HL-60/S4 (cell line): ENCODE data around the gene RPTOR.

ENCODE experiments used
- in situ Hi-C: fragments of 300-500 bp; cut with MboI; formaldehyde crosslinking; loops from 2 replicates; pipeline ENCODE4 v1.14.3; 2022; ENCODE audit warnings: low sequenced_read_pairs

The RPTOR gene

GRCh38 chr17:80659651-80660050, 115.0 kb downstream of the RPTOR start:
- in situ Hi-C loops, result no loop called here

- in situ Hi-C loops, result no loop called here
Measured at GRCh38 chr17:80660527-80661198, 116.0 kb downstream of the RPTOR start.

DNA sequence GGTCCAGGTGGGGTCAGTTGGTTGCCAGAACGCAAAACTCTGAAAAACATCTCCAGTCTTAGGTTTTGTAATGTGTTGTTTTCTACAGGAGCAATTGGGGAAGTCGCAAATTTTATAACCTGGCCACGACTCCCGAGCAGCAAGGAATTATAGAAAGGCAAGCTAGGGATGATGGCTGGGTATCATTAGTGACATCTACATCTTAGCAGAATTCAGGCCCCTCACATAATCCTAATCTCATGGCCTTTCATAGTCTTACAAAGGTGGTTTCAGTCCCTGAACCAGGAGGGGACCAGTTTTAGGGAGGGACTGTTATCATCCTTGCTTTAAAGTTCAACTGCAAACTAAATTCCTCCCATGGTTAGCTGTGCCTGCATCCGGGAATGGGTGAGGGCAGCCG, 117.9 kb downstream of the RPTOR start:
- in situ Hi-C loops, result no loop called here

DNA sequence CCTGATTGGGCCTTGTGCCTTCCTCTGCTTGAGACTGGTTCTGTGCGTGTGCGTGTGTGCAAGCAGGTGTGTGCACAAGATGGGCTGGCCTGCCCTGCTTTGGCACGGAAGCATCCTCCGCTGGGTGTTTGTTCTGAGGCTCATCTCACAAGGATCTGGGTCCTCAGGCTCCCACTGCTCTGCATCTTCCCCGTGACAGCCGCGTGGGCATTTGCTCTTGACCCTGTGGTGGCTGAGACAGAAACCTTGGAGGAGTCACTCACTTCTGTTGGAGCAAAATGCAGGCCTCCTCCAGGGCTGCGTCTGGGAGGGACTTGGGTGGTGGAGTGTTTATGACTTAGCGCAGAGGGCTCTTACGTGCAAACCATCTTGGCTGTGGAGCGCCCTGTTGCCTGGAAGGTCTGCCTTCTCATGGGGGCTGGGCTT, 119.2 kb downstream of the RPTOR start:
- in situ Hi-C loops, result no loop called here

DNA sequence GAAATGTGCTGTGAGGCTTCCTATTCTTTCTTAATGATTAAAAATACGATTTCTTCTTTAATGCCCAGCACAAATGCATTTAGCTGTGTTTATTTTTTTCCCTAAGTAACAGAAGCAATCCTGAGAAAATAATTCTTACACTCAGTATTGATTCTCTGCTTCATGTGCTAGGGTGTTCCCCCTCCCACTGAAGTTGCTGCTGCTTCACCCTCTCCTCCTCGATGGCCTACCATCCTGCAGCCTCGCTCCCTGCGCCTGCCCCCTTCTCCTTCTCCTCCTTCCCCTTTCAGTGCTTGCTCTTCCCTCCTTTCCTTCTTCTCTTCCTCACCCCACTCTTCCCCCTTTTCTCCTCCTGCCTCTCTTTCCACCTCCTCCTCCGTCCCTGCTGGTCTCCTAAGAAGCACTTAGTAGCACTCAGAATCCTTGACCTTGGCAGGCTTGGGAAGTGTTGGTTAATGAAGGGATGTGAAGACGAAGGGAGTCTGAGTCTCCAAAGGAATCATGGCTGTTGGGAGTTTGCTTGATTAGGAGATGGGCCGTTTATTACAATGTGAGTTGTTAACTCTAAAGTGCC, 119.7 kb downstream of the RPTOR start:
- in situ Hi-C loops, result no loop called here

DNA sequence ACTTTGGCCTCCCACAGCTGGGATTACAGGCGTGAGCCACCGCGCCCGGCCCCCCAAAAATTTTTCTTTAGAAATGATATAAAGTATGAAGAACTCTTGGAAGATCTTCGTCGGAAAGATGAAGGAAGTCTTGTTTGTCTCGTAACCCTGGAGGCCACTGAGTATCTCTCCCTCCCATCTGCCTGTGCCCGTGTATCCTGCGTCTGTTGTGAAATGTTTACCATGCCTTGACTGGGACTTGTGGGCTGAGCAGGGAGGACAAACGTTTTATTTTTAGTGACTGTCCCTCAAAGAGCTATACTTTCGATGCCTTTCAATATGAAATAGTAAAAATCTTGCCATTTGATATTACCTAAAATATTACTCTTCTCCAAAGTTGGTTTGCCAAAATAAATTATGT, 121.2 kb downstream of the RPTOR start:
- in situ Hi-C loops, result no loop called here

DNA sequence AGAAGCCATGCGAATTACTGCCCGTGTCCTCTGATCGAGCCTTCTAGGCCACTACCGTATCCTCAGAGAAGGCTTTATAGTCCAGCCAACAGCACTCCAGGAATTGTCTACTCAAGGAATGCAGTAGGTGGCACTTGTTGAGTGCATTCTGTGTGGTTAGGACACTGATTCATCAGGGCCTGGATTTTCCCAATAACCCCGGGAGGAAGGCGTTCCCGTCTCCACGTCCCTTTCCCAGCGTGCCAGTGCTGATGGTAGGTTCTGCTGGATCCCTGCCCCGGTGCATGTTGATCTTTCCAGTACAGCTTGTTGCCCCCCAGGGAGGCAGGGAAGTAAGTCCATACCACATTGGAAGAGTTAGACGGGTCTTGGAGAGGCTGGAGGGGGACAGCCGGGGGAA, 122.2 kb downstream of the RPTOR start:
- in situ Hi-C loops, result no loop called here

- in situ Hi-C loops, result no loop called here
Measured at GRCh38 chr17:80667462-80668277, 123.0 kb downstream of the RPTOR start.

DNA sequence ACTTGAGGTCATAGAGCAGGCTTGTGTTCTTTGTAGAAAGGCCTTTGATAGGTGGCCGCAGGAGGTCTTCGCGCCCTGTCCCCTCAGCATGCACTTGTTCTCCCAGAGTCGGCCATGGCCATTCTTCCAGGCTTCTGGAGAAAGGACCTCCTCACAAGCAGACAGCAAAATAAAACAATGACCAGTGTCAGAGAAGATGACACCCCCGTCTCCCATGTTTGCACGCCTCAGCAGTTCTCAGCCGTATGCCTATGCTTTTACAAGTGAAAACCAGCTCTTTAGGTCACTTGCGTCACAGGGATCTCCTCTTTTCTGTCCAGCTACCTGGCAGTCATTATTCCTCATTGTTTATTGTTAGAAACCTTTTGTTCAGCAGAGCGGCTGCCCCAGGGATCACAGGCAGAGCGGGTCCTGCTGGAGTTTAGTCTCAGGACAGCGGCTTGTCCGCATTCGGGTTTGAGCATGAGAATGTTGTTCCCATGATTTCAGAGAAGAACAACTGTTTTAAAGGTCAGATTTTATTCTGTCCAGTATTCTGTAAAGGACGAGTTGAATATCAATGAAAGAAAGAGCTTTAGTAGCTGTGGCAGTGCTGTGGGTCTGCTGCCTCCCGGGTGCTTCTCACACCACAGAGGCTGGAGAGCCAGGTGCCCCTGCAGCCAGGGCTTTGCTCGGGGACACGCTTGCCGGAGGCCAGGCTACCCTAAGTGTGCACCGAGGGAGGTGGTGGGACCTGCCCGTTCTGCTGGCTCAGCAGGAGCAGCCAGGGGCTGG, 123.9 kb downstream of the RPTOR start:
- in situ Hi-C loops, result no loop called here

DNA sequence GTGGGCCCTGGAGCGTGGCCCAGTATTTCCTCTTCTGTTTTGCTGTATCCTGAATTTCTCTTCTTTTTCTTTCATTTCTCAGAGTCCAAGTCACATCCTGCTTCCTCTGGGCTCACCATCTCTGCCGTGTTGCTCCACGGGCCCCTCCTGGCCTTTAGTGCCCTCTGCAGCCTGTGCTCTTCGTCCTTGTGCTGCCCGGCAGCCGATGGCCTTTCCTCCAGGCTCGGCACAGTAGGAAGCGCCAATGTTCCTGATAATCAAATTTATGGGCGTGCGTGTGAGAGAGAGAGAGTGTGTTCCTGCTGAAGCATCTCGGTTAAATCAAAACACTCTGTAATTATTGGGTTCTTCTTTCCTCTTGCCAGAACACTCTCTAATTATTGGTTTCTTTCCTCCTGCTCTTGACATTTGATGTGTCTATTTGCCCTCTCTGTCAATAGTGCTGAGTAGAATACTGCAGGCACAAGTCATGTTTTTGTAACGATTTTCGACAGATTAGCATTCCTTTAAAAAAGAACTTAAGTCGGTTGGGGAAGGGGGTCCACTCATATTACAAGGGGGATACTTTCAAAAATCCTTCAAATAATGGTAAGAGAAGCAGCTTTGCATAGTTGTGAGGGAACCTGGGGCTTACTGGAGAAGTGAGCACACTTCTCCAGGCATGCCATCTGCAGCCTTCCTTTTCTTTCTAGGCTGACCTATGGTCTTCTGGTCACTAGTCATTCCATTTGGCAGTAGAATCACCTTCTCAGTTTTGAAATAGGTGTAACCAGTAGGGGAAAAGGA, 126.6 kb downstream of the RPTOR start:
- in situ Hi-C loops, result no loop called here

DNA sequence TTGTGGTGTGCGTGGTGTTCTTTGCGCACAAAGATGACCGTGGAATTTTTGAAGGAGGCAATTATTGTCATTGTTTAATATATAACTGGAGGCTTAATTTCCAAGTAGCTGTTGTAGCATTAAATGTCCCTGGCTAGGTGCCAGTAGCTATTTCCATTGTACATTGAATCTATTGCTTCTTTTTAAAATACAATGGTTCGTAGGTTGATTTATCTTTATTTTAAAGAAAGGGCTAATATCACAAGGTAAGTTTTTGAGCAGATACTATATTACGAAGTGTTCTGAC, 127.1 kb downstream of the RPTOR start:
- in situ Hi-C loops, result no loop called here

- in situ Hi-C loops, result no loop called here
Measured at GRCh38 chr17:80673152-80673920, 128.7 kb downstream of the RPTOR start.

GRCh38 chr17:80675438-80676095, 130.9 kb downstream of the RPTOR start:
- in situ Hi-C loops, result no loop called here

DNA sequence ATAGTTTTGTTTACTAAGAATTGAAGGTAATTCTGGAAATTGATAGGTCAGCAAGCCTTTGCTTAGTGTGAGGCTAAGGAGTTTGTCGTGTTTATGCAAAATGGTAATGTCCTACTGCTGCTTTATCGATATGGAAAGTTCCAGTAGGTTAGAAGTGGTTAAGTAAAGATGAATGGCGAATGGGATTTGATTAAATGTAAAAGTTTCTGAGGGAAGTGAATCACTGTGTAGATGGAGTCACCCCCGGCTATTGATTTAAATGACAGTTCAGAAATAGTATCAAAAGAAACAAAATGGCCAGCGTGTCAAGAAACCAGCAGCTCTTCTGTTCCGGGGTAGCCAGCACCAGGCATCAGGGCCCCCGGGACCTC, 131.4 kb downstream of the RPTOR start:
- in situ Hi-C loops, result no loop called here

- in situ Hi-C loops, result no loop called here
Measured at GRCh38 chr17:80676564-80676963, 131.9 kb downstream of the RPTOR start.

DNA sequence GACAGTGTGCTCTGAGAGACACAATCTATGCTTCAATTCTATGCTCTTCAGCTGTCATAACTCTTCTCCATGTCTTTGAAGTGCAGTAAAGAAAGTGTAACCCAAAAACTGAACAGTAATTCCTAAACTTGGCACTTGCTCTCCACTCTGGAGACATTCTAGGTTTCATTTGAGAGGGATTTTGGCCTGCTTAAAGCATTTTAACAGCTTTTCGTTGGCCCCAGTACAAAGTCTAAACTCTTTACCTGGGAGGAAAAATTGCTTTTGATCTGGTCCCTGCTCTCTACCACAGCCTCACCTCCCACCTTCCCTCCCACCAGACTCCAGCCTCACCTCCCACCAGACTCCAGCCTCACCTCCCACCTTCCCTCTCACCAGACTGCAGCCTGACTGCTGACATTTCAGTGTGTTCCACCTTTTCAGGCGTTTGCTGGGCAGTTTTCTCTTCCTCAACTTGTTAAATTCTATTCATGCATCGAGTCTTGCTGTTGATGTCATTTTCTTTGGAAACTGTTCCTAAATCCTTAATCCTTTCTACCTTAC, 132.6 kb downstream of the RPTOR start:
- in situ Hi-C loops, result no loop called here

DNA sequence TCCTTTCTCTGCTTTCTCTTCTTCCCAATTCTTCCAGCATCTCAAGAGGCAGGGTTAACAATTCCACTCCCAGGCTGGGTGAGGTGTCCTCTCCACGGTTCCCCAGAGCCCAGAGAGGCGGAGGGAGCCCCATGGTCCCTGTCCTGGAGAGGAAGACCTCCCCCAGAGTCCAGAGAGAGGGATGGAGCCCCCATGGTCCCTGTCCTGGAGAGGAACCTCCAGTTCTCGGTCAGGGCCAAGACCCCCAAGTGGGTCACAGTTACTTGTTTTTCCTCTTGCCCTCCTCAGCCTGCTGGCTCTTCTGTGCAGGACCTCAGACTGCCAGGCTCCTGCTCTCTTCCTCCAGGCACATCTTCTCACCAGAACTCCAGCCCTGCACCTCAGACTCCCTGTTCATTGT, 135.2 kb downstream of the RPTOR start:
- in situ Hi-C loops, result no loop called here

DNA sequence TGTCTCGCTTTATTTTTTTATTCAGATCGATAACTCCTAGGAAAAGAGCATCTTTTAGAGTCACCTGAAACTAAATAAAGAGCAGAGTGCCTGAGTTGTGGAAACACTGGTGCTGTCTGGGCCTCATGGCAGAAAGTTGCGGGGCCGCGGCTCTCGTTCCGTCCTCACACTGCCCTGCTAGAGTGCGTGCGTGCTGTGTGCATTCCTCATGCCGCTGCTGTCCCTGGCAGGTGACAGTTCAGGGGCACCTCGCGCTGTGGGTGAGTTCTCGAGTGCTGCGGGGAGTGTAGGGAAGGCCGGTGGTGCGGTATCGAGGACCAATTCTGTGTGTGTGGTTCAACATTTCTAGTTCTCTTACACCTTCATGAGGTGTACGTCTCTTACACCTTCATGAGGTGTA, 136.6 kb downstream of the RPTOR start:
- in situ Hi-C loops, result no loop called here

DNA sequence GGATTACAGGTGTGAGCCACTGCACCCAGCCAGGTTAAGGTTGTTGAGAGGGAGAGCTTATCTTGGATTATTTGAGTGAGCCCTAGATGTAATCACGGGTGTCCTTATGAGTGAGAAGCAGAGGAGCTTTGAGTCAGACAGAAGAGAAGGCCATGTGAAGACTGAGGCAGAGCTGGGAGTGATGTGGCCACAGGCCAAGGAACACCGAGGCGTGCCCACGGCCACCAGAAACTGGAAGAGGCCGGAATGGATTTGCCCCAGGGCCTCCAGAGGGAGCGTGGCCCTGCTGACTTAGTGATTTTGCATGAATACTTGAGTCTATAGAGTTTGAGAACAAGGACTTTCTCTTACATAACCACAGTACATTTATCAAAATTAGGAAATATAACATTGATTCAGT, 137.7 kb downstream of the RPTOR start:
- in situ Hi-C loops, result no loop called here
